ENCODE results near the gene DZIP1.
"Not testable (repeated sequence)": the region's sequence is repeated elsewhere in the genome, so short reads cannot be mapped to it uniquely, and the experiment has no call there.

The DZIP1 gene

DNA sequence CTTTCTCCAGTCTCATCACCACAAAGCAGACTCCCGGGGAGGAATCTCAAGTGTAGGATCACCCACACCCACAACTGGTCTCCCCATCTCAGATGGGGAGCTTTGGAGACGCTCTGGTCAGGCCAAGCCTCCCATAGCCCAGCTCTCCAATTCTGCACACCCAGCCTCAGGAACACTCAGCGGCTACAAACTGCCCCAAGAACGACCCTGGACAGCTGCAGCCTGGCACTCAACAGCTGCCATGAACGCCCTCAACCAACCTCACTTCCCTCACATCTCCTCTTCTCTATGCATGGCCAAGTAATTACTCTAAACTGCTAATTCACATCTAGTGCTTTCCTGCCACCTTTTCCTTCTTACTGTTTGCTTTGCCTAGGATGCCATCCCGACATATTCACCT is 42.6 kb downstream of the DZIP1 start:
- no peak for DNase-seq

DNA sequence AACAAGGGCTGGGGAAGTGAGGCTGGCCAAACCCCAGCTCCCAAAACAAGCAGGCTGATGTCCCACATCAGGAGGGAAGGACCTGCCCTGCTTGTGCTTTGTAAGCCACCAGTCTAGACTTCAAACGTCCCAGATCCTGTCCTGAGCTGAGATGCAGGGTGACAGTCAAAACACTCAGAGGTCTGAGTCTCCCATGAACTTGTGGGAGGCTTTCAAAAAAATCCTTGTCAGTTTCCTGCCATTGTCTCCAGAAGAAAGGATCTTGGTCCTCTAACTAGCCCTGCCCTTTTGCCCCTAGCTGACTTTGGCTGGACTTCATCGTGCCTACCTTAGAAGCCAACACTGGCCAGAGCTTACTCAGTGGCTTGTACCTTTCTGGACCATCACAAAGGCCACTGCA is 43.3 kb downstream of the DZIP1 start:
- no peak for DNase-seq

DNA sequence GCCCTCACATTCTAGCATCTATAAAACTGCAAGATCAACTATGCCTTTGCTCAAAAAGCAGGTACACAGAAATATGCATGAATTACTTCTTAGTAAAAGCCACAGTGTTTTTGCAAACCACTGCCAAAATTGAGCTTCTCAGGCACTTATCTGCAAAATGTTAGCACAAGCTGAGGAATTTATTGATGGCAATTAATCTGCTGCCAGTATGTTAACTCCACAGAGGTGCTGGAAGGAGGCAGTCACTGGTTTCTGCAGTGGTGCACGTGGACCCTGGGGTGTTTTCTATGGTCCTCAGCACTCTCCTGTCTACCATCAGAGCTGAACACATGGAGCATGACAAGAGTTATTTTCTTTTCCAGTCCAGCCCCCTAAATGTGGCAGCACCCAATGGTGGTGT is 47.8 kb downstream of the DZIP1 start:
- DNase-seq, result no peak

DNA sequence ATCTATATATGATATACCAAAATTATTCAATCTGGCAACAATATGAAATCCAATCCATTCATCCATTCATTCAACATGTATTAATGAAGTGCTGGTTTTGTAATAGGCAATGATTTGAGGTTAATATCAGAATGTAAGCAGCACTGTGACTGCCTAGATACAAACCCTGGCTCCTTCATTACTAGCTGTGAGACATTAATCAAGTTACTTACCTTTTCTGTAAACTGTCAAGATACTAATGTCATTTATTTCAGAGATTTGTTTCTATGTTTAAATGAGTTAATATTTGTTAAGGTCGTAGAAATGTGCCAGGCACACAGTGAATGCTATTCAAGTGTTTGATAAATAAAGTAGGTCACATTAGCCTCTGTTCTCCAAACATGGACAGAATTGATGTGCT is 51.0 kb downstream of the DZIP1 start:
- DNase-seq, result no peak

DNA sequence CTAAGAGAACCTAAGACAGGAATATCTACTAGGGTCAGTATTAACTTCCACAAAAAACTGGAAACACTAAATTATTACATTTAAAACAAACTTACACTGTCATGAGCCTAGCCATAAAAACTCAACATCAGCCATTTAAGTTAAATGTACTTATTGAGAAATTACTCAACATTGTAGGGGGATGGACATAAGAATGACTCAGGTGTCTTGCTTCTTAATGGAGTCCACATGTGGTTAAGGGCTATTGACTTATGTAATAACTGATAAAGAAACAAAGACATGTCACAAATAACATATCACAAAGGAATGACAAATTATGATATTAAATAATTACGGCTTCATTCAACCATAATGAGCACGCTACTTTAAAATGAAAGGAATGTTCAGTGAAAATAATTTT is 55.8 kb downstream of the DZIP1 start:
- no peak for DNase-seq

DNA sequence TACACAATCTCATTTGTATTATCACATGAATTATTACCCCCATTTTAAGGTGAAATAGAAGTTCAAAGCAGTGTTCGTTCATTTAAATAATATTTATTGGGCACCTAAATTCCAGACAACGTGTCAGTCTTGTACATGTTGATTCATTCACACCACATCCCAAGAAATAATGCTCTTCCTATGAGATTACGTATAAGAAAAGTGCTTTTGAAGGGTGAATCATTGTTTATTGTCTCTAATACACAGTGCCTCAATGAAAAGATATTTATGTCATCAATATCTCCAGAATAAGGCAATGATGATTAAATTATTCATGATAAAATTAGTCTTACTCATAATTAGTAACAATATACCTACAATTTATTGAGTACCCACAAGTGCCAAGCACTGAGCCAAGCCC is 56.4 kb downstream of the DZIP1 start:
- DNase-seq, result no peak

DNA sequence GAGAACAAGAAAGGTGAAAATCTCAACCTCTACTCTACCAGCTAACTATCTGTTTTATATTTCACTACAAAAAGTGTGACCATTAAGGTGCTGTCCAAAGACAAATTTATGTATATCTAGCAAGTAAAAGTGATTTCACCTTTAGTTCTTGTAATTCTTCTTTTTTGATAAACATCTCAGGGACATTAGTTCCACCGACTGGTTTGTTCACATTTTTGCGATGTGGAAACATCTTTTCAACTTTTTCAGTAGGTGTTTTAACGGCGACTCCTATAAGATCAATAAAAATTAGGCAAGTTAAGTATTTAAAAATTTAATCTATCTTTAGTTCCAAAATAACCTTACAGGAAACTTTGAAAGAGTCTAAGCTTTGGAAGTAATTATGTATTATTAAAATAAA is 58.6 kb downstream of the DZIP1 start:
- DNase-seq, result no peak

GRCh38 chr13:95579303-95579702 is 65.2 kb downstream of the DZIP1 start:
- DNase-seq, result no peak

DNA sequence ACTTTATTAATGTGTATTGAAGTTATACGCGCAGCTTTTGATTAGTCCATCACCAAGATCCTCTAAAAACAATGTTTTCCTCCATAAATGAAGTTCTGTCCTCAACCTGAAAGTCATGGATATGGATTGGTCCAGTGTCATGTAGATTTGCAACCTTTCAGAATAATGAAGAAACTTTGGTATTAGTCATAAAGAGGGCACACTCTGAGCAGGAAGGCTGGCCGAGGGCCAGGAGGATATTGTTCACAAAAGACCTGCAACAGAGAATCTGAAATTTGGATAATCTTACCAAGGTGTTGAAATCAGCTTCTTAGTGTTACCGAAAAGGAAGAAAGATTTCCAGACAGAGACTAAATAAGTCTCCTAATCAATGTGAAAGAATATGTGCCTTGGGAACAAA is 71.3 kb downstream of the DZIP1 start:
- DNase-seq, result no peak

GRCh38 chr13:95571941-95572340 is 72.6 kb downstream of the DZIP1 start:
- DNase-seq, result no peak

- no peak for DNase-seq
Observed at GRCh38 chr13:95570016-95570415, 74.5 kb downstream of the DZIP1 start.

DNA sequence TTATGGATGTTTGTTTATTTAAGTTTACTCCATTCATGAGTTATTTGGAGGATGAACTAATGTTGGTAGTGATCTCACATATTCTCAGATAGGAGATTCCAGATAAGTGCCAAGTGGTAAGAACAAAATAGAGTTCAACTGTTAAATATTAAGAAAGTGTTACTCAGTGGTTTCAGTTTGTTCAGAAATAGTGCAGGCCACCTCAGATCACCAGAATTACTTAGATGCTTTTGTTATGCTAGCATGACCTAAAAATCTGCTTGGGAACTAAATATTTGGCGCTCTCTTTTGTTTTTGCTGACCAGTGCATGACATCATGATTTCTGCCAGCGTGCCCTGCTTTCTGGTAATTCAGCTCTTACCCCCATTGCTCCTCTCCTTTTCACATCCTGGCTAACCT is 76.4 kb downstream of the DZIP1 start:
- DNase-seq, result no peak

DNA sequence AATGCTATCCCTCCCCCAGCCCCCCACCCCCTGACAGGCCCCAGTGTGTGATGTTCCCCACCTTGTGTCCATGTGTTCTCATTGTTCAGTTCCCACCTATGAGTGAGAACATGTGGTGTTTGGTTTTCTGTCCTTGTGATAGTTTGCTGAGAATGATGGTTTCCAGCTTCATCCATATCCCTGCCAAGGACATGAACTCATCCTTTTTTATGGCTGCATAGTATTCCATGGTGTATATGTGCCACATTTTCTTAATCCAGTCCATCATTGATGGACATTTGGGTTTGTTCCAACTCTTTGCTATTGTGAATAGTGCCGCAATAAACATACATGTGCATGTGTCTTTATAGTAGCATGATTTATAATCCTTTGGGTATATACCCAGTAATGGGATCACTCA is 78.7 kb downstream of the DZIP1 start:
- not testable (repeated sequence) for DNase-seq

GRCh38 chr13:95564733-95565291 is 79.7 kb downstream of the DZIP1 start:
- no peak for DNase-seq

GRCh38 chr13:95564091-95564490 is 80.4 kb downstream of the DZIP1 start:
- DNase-seq, result no peak

DNA sequence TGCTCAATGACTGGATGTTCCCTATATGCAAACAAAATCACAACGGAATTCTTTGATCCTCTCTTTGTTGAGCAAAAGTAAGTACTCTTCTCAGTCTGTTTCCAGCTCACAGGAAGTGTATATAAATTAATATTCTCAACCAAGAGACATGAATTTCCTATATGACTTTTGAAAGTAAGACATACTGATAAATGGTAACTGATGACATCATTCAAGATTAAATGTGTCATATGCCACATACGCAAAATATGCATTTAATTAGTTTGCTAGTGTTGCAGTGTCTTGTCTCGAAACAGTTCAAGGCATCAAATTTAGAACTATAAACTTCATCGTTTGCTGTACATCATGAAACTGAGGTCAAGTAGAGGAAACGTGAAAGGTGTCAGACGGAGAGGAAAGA is 84.1 kb downstream of the DZIP1 start:
- no peak for DNase-seq

- no peak for DNase-seq
Observed at GRCh38 chr13:95559100-95559499, 85.4 kb downstream of the DZIP1 start.

GRCh38 chr13:95557013-95557412 is 87.5 kb downstream of the DZIP1 start:
- no peak for DNase-seq

DNA sequence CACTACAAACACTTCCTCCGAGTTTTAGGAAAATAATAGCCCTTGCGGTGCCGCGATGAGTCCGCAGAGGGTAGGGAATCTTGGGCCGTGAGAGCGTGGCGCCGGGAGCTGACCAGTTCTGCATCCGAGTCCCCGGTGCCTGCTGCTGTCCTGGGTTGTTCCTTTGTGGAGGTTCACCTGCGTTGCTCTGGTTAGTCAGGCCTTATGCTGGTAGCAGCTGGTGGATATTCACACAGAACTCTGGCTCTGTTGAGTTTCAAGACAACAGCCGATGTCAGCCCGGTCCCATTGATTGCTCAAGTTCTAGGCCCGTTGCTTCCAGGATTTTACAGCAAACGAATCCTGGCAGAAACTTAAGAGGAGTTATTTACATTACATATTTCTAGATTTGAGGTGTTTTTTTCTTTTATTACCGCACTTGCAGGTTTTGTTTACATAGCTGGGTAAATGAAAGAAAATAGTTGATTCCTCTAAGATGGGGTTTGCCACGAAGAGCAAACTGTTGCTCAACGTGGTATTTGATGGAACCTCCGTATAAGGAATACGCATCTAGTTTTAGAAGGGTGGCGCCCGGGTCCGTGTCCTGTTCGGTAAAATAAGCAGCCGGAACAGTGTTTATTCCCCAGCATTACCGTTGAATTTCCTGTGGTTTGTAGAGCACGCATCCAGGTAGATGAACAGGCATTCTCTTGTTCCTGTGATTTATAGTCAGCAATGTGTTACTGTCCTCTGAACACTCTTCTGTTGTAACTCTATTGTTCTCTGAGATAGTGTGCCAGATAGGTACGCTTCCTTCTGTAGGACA is 90.7 kb downstream of the DZIP1 start:
- no peak for DNase-seq

DNA sequence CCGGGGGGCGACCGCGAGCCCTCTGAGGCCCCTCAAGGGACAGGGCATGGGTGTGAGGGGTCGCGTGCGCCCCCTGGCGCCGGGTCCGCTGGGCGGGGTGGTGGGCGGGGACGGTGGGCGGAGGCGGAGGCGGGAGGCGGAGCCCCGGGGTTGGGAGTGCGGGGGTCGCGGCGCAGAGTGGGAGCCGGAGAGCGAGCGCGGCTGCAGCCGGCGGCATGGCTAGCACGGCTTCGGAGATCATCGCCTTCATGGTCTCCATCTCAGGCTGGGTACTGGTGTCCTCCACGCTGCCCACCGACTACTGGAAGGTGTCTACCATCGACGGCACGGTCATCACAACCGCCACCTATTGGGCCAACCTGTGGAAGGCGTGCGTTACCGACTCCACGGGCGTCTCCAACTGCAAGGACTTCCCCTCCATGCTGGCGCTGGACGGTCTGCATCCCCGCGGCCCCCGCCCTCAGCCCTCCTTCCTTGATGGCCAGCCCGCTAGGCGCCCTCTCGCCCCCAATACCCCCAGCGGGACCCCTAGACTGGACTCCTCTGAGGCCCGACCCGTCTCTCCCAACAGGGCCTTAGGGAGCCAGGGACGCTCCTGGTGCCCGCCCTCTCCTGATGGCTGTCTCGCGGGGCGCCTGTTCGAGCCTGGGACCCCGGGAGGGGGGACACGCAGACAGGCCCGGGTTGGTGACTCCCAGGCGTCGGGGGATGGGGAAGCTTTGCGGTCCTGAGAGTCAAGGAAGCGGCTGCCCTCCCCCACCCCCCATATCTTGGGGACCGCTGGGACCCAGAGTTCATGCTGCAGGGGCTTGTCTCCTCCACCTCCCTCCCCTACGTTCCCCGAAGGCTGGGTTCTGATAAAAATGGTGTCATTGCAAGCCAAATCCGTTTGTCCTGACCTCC is 91.7 kb downstream of the DZIP1 start, which contains the start of gene CLDN10:
Gene CLDN10 (plus strand): TSS at position 182 of the 903 bp plus-strand sequence. CDS start 34 bp downstream, at position 216.
- DNase-seq, result no peak

DNA sequence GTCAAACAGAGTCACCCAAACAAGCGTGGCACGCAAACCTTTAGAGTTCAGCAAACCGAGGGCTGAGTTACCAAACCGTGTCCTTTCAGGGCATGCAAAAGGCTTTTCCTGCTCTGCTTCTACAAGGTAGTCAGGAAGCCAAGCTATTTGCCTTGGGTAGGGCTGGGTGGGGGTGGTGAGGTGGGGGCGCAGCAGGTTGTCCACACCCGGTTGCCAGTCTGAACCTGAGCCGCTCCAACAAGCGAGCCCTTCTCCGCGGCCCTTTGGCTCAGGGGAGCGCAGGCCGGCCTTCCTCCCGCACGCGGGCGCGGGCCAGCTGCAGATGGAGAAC is 92.3 kb downstream of the DZIP1 start:
- DNase-seq, result no peak

DNA sequence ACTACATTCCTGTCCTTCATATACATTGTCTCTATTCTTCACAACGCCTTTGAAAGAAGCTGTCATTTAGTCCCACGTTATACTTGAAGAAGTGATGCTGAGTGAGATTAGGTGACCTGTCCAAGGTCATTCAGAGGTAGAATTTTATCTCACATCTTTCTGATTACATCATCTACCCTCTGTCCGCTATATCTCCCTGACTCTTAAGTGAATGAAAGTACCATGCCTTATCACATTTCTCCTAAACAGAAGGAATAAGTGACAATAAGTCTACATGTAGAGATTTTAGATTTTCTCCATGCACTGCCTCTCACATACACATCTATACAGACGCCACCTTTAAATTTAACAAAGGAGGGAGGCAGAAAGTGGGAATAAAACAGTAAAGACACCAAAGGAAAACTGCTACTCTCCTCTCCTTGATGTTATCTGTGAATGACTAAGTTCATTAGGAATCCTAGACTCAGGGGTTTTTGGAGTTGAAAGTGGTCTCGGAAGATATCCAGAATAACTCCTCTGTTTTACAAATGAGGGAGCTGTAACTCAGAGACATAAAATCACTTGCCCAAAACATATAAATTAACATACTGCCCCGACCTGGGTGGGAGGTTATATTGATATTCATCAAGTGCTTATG is 96.9 kb downstream of the DZIP1 start:
- DNase-seq, result no peak

DNA sequence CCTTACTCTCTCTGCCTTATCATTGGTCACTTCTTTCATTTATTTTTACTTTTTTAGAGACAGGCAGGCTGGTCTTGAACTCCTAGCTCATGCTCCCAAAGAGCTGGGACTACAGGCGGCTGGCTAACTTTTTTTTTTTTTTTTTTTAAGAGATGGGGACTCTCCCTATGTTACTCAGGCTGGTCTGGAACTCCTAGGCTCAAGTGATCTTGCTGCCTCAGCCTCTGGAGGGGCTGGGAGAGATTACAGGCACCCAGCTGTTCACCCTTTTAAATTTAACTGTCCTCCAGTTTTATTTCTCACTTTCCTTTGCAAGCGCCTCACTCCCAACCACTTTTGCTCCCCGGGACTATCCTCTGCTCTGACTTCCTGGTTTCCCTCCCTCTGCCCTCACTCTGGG is 97.6 kb downstream of the DZIP1 start:
- no peak for DNase-seq
